Endodermal cell (in vitro differentiated cells): ENCODE results near the gene RIMBP2. TPM values are rescaled to one million over a fixed set of nuclear protein-coding genes. Genes with fewer than 3 reads are reported as not detected.
A peak's percentile ranks its signal among the peaks of the same experiment; 100 is the strongest.

Experiments
- DNase-seq: peaks from one replicate; pipeline ENCODE4 v3.0.0-alpha.2; 2017
- H3K27ac ChIP-seq: 2 replicates; pipeline ENCODE4 v1.5.1; 2013; ENCODE audit warnings: mild to moderate bottlenecking, low read depth, low read length, moderate library complexity
- H3K27me3 ChIP-seq: 2 replicates; pipeline ENCODE4 v1.6.1; 2013; ENCODE audit warnings: mild to moderate bottlenecking, low read length, moderate library complexity; ENCODE audit not compliant: insufficient read depth, control insufficient read depth, poor library complexity, severe bottlenecking
- H3K36me3 ChIP-seq: 2 replicates; pipeline ENCODE4 v1.7.0; 2013; ENCODE audit warnings: mild to moderate bottlenecking, low read length, moderate library complexity; ENCODE audit not compliant: control insufficient read depth, insufficient read depth
- H3K4me1 ChIP-seq: one replicate; pipeline ENCODE4 v1.7.0; 2013; ENCODE audit warnings: low read length; ENCODE audit not compliant: control insufficient read depth, insufficient read depth
- H3K4me3 ChIP-seq: 2 replicates; pipeline ENCODE4 v1.5.1; 2013; ENCODE audit warnings: mild to moderate bottlenecking, low read length, moderate library complexity
- H3K9ac ChIP-seq: 2 replicates; pipeline ENCODE4 v1.6.1; 2013; ENCODE audit warnings: mild to moderate bottlenecking, low read length, moderate library complexity; ENCODE audit not compliant: poor library complexity, severe bottlenecking; ENCODE audit errors: extremely low read depth
- H3K9me3 ChIP-seq: 2 replicates; pipeline ENCODE4 v1.6.1; 2013; ENCODE audit warnings: mild to moderate bottlenecking, low read length, moderate library complexity; ENCODE audit not compliant: control insufficient read depth
- H3K27ac Mint-ChIP-seq: 2 replicates; pipeline ENCODE4 v1.8.0; 2020; ENCODE audit warnings: mixed read lengths
- H3K27me3 Mint-ChIP-seq: 2 replicates; pipeline ENCODE4 v1.8.0; 2021; ENCODE audit warnings: mild to moderate bottlenecking, mixed read lengths; ENCODE audit not compliant: insufficient read depth
- H3K36me3 Mint-ChIP-seq: 2 replicates; pipeline ENCODE4 v1.8.0; 2020; ENCODE audit warnings: low read depth, mixed read lengths
- H3K4me1 Mint-ChIP-seq: 2 replicates; pipeline ENCODE4 v1.8.0; 2020; ENCODE audit warnings: mixed read lengths
- H3K4me3 Mint-ChIP-seq: 2 replicates; pipeline ENCODE4 v1.8.0; 2020; ENCODE audit warnings: mild to moderate bottlenecking, moderate library complexity, mixed read lengths
- H3K9me3 Mint-ChIP-seq: 2 replicates; pipeline ENCODE4 v1.8.0; 2020; ENCODE audit warnings: mild to moderate bottlenecking, mixed read lengths
- CTCF ChIP-seq: fragments of 200-600 bp; sonication (generic); conservative IDR thresholded peaks from 2 replicates; pipeline ENCODE4 v1.5.0; 2021; ENCODE audit warnings: antibody characterized with exemption, mild to moderate bottlenecking
- WGBS, 2 experiments: methylation state at CpG; one replicate each; pipeline versions ENCODE4 v1.1.5 to v1.1.7; 2013; ENCODE audit warnings: missing lambda C conversion rate in 2 of 2, mixed read lengths in 1 of 2; ENCODE audit not compliant: insufficient coverage in 1 of 2, insufficient read length in 1 of 2; 5-methylcytosine and 5-hydroxymethylcytosine counted together
- total RNA-seq, 2 donors: library from RNA; stranded (reverse); fragmentation: NEBNext Ultra II Directional in 1 of 2; extraction: Animal tissue kit (Norgen Biotek cat#: 25700) in 1 of 2; gene quantifications; 2 replicates in 1 of 2; 3 replicates in 1 of 2; pipeline ENCODE4 v1.2.1, GENCODE V29; 2021

Gene RIMBP2
- total RNA-seq, 2 donors from 2014 or later = 0.13 to 3.4 TPM

DNA sequence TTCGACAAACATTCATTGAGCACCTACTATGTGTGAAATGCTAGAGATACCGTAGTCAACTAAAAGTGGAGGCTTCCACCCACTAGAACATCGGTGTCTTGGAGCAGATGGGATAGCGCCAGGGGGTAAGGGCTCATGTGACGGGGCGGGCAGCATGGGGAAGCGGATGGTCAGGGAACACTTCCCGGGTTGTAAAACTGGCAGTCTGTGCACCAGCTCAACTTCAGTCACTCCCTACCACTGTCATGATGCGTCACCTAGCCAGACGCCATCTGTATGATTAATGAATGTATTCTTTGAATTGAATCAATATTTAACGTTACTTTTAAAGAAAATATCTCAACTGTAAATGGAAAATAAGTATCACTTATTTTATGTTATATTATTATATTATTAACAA, 284.9 kb downstream of the RIMBP2 start:
- no peak for DNase-seq
- TF ChIP-seq CTCF = no peak
- Histone ChIP-seq H3K36me3 (no peaks in the 10 kb centered on the region), H3K9ac (no peak overlapping the region), H3K4me3 (no peak overlapping the region), H3K4me1 (no peaks in the 10 kb centered on the region), H3K27me3 (no peaks in the 10 kb centered on the region), H3K27ac (no peak overlapping the region), H3K9me3 (no peaks in the 10 kb centered on the region)
- Mint-ChIP-seq H3K4me3 (no peak overlapping the region), H3K4me1 (no peaks in the 10 kb centered on the region), H3K27ac (no peak overlapping the region), H3K36me3 (no peaks in the 10 kb centered on the region), H3K27me3 (no peaks in the 10 kb centered on the region), H3K9me3 (no peaks in the 10 kb centered on the region)
- 95 to 97% methylated on average over 5 to 8 of the region's 11 CpGs for WGBS, 2 experiments

GRCh38 chr12:130429656-130430505, 286.2 kb downstream of the RIMBP2 start:
- no peaks in the 10 kb centered on the region for H3K27me3 ChIP-seq
- H3K4me1 ChIP-seq = no peaks in the 10 kb centered on the region
- TF ChIP-seq CTCF = no peak
- no peaks in the 10 kb centered on the region for H3K9me3 ChIP-seq
- Mint-ChIP-seq H3K27ac (no peak overlapping the region), H3K4me1 (no peaks in the 10 kb centered on the region), H3K36me3 (no peaks in the 10 kb centered on the region), H3K9me3 (no peaks in the 10 kb centered on the region), H3K4me3 (no peak overlapping the region), H3K27me3 (no peaks in the 10 kb centered on the region)
- H3K9ac ChIP-seq = no peak overlapping the region
- peak overlapping the region; percentile 66 for H3K27ac ChIP-seq
- H3K36me3 ChIP-seq = no peaks in the 10 kb centered on the region
- 93% methylated on average over 23 to 24 of the region's 24 CpGs for WGBS, 2 experiments
- H3K4me3 ChIP-seq = no peak overlapping the region
- DNase-seq = peak; percentile 44

DNA sequence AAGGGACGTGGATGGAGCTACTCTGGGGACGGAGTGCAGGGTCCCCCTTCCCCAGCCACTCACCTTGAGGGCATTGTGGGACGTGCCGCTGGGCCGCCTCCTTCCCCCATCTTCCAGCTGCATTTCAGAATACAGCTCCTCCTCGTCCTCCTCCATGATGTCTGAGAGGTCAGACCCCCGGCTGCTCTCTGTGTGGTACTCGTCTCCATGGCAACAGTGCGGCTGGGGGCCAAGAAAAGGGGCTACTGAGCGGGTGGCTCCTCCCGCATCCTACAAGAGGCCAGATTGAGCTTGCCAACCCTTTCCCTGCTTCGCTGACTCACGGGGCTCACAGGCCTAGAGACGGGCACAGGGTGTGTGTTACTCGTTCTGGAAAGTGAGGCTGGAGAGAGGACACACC, 288.0 kb downstream of the RIMBP2 start:
- Mint-ChIP-seq H3K27ac (no peak overlapping the region), H3K4me1 (no peaks in the 10 kb centered on the region), H3K9me3 (no peaks in the 10 kb centered on the region), H3K36me3 (no peaks in the 10 kb centered on the region), H3K4me3 (no peak overlapping the region), H3K27me3 (no peaks in the 10 kb centered on the region)
- no peak overlapping the region for H3K9ac ChIP-seq
- no peak for TF ChIP-seq CTCF
- H3K27ac ChIP-seq = no peak overlapping the region
- no peaks in the 10 kb centered on the region for H3K27me3 ChIP-seq
- no peaks in the 10 kb centered on the region for H3K9me3 ChIP-seq
- WGBS, 2 experiments = 76 to 90% methylated on average over 13 to 15 of the region's 15 CpGs
- H3K4me3 ChIP-seq = no peak overlapping the region
- no peaks in the 10 kb centered on the region for H3K36me3 ChIP-seq
- DNase-seq = peak; percentile 35
- H3K4me1 ChIP-seq = no peaks in the 10 kb centered on the region
